ENCODE data around the gene ZNF175. TPM values are rescaled to one million over a fixed set of nuclear protein-coding genes. Genes with fewer than 3 reads are reported as not detected.
A peak's percentile ranks its signal among the peaks of the same experiment; 100 is the strongest.

ZNF175 gene
- total and polyA plus RNA-seq, 9 of the 15 experiments (the other 6 are each of a cell fraction or from before 2014, with no cell fraction given) = 3.7 to 37.9 (median 14.0) TPM

DNA sequence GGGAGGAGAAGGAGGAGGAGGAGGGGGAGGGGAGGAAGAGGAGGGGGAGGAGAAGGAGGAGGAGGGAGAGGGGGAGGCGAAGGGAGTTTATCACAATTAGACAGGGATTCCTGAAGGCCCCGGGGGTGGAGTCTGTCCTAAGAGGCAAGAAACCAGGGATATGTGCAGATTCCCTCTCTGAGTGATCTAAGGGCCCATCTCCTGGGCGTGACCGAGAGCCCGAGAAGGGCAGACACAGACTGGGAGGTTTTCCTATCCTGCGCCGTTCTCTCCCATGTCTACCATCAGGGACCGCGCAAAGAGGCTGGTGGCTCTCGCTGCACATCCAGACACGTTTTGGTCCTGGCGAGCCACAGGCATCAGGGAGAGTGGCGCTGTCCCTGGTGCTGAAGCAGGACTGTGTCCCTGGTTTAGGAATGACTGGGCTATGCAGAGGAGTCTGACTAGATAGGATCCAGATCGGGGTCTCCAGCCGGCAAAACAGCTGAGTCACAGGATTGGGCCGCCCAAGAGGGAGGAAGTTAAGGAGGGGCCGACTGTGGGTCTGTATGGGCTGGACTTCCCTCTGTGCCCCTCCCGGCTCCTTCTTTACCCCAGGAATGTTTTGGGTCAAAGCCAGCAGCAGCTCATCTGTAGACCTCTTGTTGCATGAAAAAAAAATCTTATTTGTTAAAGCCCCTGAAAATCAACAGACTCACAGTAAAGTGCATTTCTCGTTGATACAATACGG lies 17.9 kb upstream of the ZNF175 start (continued):
- no peak for TF ChIP-seq RAD51 (IDR thresholded peaks at IDR 0.05; ENCODE audit: borderline replicate concordance, low read depth)
- TF ChIP-seq RBM14 (IDR thresholded peaks at IDR 0.05; ENCODE audit: borderline replicate concordance, insufficient read depth, low read depth, low read length) = no peak
- no peak for TF ChIP-seq ARHGAP35 (IDR thresholded peaks at IDR 0.05; ENCODE audit: partially characterized antibody)
- TF ChIP-seq MTA3 (IDR thresholded peaks at IDR 0.05; ENCODE audit: borderline replicate concordance) = peak; percentile 93
- TF ChIP-seq, protein P1, sequence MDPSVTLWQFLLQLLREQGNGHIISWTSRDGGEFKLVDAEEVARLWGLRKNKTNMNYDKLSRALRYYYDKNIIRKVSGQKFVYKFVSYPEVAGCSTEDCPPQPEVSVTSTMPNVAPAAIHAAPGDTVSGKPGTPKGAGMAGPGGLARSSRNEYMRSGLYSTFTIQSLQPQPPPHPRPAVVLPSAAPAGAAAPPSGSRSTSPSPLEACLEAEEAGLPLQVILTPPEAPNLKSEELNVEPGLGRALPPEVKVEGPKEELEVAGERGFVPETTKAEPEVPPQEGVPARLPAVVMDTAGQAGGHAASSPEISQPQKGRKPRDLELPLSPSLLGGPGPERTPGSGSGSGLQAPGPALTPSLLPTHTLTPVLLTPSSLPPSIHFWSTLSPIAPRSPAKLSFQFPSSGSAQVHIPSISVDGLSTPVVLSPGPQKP (CRISPR knock-in tag; IDR thresholded peaks at IDR 0.05) = no peak
- TF ChIP-seq YY1 (IDR thresholded peaks at IDR 0.05; ENCODE audit: borderline replicate concordance in 1 of 3, control insufficient read depth in 1 of 3, extremely low read depth in 1 of 3, insufficient read depth in 3 of 3, insufficient read length in 1 of 3, insufficient replicate concordance in 2 of 3, low read depth in 1 of 3, low read length in 2 of 3) = peak in 1 of 3 experiments; percentile 12
- peak; percentile 49 for TF ChIP-seq RBBP5 (IDR thresholded peaks at IDR 0.05; ENCODE audit: borderline replicate concordance, insufficient read depth, low read length, poor library complexity, severe bottlenecking)
- TF ChIP-seq RNF2 (IDR thresholded peaks at IDR 0.05) = peak; percentile 43; the same call in 1 of the 2 replicates
- TF ChIP-seq, protein P2, sequence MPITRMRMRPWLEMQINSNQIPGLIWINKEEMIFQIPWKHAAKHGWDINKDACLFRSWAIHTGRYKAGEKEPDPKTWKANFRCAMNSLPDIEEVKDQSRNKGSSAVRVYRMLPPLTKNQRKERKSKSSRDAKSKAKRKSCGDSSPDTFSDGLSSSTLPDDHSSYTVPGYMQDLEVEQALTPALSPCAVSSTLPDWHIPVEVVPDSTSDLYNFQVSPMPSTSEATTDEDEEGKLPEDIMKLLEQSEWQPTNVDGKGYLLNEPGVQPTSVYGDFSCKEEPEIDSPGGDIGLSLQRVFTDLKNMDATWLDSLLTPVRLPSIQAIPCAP (CRISPR knock-in tag; IDR thresholded peaks at IDR 0.05; ENCODE audit: borderline replicate concordance) = no peak
- 0 out of 2 replicates have a peak, but pooled peaks have one; percentile 26 for TF ChIP-seq CHD2 (IDR thresholded peaks at IDR 0.05; ENCODE audit: low read depth, low read length)
- no peak for TF ChIP-seq BCL6 (CRISPR knock-in tag; IDR thresholded peaks at IDR 0.05)
- no peak for TF ChIP-seq ZNF77 (CRISPR knock-in tag; IDR thresholded peaks at IDR 0.05)
- TF ChIP-seq ETV5 (CRISPR knock-in tag; IDR thresholded peaks at IDR 0.05; ENCODE audit: low read depth) = peak; percentile 91
- TF ChIP-seq, protein P3, sequence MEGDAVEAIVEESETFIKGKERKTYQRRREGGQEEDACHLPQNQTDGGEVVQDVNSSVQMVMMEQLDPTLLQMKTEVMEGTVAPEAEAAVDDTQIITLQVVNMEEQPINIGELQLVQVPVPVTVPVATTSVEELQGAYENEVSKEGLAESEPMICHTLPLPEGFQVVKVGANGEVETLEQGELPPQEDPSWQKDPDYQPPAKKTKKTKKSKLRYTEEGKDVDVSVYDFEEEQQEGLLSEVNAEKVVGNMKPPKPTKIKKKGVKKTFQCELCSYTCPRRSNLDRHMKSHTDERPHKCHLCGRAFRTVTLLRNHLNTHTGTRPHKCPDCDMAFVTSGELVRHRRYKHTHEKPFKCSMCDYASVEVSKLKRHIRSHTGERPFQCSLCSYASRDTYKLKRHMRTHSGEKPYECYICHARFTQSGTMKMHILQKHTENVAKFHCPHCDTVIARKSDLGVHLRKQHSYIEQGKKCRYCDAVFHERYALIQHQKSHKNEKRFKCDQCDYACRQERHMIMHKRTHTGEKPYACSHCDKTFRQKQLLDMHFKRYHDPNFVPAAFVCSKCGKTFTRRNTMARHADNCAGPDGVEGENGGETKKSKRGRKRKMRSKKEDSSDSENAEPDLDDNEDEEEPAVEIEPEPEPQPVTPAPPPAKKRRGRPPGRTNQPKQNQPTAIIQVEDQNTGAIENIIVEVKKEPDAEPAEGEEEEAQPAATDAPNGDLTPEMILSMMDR (IDR thresholded peaks at IDR 0.05 in 2 of 3, conservative IDR thresholded peaks at IDR 0.05 in 1 of 3; ENCODE audit: insufficient read depth in 2 of 3, low read depth in 1 of 3, low read length in 3 of 3) = no peak; a peak in 1 of 6 replicates
- peak; percentile 84 for TF ChIP-seq ZNF644 (tag; IDR thresholded peaks at IDR 0.05; ENCODE audit: low read depth)
- TF ChIP-seq, protein P4, sequence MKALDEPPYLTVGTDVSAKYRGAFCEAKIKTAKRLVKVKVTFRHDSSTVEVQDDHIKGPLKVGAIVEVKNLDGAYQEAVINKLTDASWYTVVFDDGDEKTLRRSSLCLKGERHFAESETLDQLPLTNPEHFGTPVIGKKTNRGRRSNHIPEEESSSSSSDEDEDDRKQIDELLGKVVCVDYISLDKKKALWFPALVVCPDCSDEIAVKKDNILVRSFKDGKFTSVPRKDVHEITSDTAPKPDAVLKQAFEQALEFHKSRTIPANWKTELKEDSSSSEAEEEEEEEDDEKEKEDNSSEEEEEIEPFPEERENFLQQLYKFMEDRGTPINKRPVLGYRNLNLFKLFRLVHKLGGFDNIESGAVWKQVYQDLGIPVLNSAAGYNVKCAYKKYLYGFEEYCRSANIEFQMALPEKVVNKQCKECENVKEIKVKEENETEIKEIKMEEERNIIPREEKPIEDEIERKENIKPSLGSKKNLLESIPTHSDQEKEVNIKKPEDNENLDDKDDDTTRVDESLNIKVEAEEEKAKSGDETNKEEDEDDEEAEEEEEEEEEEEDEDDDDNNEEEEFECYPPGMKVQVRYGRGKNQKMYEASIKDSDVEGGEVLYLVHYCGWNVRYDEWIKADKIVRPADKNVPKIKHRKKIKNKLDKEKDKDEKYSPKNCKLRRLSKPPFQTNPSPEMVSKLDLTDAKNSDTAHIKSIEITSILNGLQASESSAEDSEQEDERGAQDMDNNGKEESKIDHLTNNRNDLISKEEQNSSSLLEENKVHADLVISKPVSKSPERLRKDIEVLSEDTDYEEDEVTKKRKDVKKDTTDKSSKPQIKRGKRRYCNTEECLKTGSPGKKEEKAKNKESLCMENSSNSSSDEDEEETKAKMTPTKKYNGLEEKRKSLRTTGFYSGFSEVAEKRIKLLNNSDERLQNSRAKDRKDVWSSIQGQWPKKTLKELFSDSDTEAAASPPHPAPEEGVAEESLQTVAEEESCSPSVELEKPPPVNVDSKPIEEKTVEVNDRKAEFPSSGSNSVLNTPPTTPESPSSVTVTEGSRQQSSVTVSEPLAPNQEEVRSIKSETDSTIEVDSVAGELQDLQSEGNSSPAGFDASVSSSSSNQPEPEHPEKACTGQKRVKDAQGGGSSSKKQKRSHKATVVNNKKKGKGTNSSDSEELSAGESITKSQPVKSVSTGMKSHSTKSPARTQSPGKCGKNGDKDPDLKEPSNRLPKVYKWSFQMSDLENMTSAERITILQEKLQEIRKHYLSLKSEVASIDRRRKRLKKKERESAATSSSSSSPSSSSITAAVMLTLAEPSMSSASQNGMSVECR (CRISPR knock-in tag; IDR thresholded peaks at IDR 0.05) = peak; percentile 99
- no peak for TF ChIP-seq TAF9B (IDR thresholded peaks at IDR 0.05; ENCODE audit: partially characterized antibody)
- no peak for TF ChIP-seq SNIP1 (IDR thresholded peaks at IDR 0.05; ENCODE audit: low read depth)

Data from K562 (cell line).